ENCODE results near the gene C17orf58.
"Not testable (repeated sequence)": the region's sequence is repeated elsewhere in the genome, so short reads cannot be mapped to it uniquely, and the experiment has no call there.

The C17orf58 gene

GRCh38 chr17:67996301-67997171 is at the start of gene C17orf58:
C17orf58 (minus strand) TSS chr17:67996469; CDS start chr17:67996198, 271 bp downstream.
- DNase-seq: not testable (repeated sequence)

- DNase-seq: no peak
These were observed 40.3 kb upstream of the C17orf58 start for GRCh38 chr17:68036304-68037147.

GRCh38 chr17:68035523-68036303 is 39.4 kb upstream of the C17orf58 start, which contains the start of gene KPNA2:
KPNA2 (plus strand) TSS chr17:68035735; CDS start chr17:68037133, 1,398 bp downstream.
- DNase-seq: peak; percentile 93

- peak; percentile 91 for DNase-seq
These were observed 38.9 kb upstream of the C17orf58 start for GRCh38 chr17:68035131-68035522.

- DNase-seq: no peak
These were observed 38.1 kb upstream of the C17orf58 start for GRCh38 chr17:68034452-68034776.

GRCh38 chr17:68033636-68034451 is 37.6 kb upstream of the C17orf58 start:
- no peak for DNase-seq

- no peak for DNase-seq
These were observed 33.4 kb upstream of the C17orf58 start for GRCh38 chr17:68029512-68030215.

GRCh38 chr17:68022547-68022946 is 26.3 kb upstream of the C17orf58 start:
- not testable (repeated sequence) for DNase-seq

- DNase-seq: no peak
These were observed 25.7 kb upstream of the C17orf58 start for GRCh38 chr17:68021963-68022362.

- DNase-seq: not testable (repeated sequence)
These were observed 24.5 kb upstream of the C17orf58 start for GRCh38 chr17:68020791-68021190.

- no peak for DNase-seq
These were observed 24.1 kb upstream of the C17orf58 start for GRCh38 chr17:68020409-68020756.

- DNase-seq: peak; percentile 100
These were observed 23.6 kb upstream of the C17orf58 start for GRCh38 chr17:68019675-68020408.

GRCh38 chr17:68019336-68019674 is 23.0 kb upstream of the C17orf58 start:
- no peak for DNase-seq

- DNase-seq: not testable (repeated sequence)
These were observed 22.2 kb upstream of the C17orf58 start for GRCh38 chr17:68018493-68018892.

GRCh38 chr17:68016838-68017237 is 20.6 kb upstream of the C17orf58 start:
- DNase-seq: no peak

GRCh38 chr17:68015081-68015723 is 18.9 kb upstream of the C17orf58 start:
- DNase-seq: no peak

- no peak for DNase-seq
These were observed 17.1 kb upstream of the C17orf58 start for GRCh38 chr17:68013385-68013784.

- peak; percentile 86 for DNase-seq
These were observed 15.0 kb upstream of the C17orf58 start for GRCh38 chr17:68011199-68011665.

GRCh38 chr17:68006797-68007196 is 10.5 kb upstream of the C17orf58 start:
- no peak for DNase-seq

GRCh38 chr17:68004201-68004600 is 7.9 kb upstream of the C17orf58 start:
- DNase-seq: no peak

All from activated CD8-positive, alpha-beta memory T cell treated with anti-CD3 and anti-CD28 coated beads for 24 hours (primary cell).